ENCODE results near the gene RPP40. TPM values are rescaled to one million over a fixed set of nuclear protein-coding genes. Genes with fewer than 3 reads are reported as not detected.

RPP40 gene
- total and polyA plus RNA-seq, 2 experiments from 2014 or later = 16.2 to 21.9 TPM

GRCh38 chr6:5028301-5028700 lies 24.5 kb upstream of the RPP40 start:
- no peaks in the 10 kb centered on the region for H3K9me2 ChIP-seq (ENCODE audit: insufficient read depth)
- in situ Hi-C loops (cut with MboI) = no loop called here
- H2AFZ ChIP-seq = no peak overlapping the region
- H3K4me1 ChIP-seq (ENCODE audit: insufficient read depth) = peaks cover 4% of the 10 kb centered on the region; the same call in 1 of the 2 replicates
- no peak overlapping the region for H3K4me2 ChIP-seq (ENCODE audit: unreplicated experiment)
- H3F3A ChIP-seq (ENCODE audit: insufficient read depth) = no peaks in the 10 kb centered on the region
- H3K9ac ChIP-seq = no peak overlapping the region
- no peaks in the 10 kb centered on the region for H3K27me3 ChIP-seq (replicated peaks; ENCODE audit: insufficient read depth)
- H4K20me1 ChIP-seq (ENCODE audit: insufficient read depth) = no peaks in the 10 kb centered on the region
- no peak overlapping the region for H3K27ac ChIP-seq
- no peaks in the 10 kb centered on the region for H3K79me2 ChIP-seq (ENCODE audit: insufficient read depth)
- no peak overlapping the region for H3K4me3 ChIP-seq
- no peaks in the 10 kb centered on the region for H3K36me3 ChIP-seq (ENCODE audit: low read depth)
- no peak for TF ChIP-seq EZH2 (IDR thresholded peaks at IDR 0.05; ENCODE audit: insufficient read depth, poor library complexity, severe bottlenecking)
- TF ChIP-seq EZH2phosphoT487 (IDR thresholded peaks at IDR 0.05; ENCODE audit: insufficient read depth, low read depth) = no peak
- DNase-seq = no peak
- 96 to 99% methylated on average over 7 of the region's 7 CpGs for WGBS, 2 experiments (ENCODE audit: low coverage in 1 of 2, low lambda C conversion rate in 2 of 2, missing lambda C conversion rate in 2 of 2)
- no peaks in the 10 kb centered on the region for H3K9me3 ChIP-seq (ENCODE audit: low read depth)

GRCh38 chr6:5025911-5026819 lies 22.3 kb upstream of the RPP40 start:
- H3K4me2 ChIP-seq (ENCODE audit: unreplicated experiment) = peak overlapping the region; percentile 93
- H2AFZ ChIP-seq = peak overlapping the region; percentile 94
- in situ Hi-C loops (cut with MboI) = no loop called here
- H3K4me1 ChIP-seq (ENCODE audit: insufficient read depth) = no peaks in the 10 kb centered on the region
- peak; percentile 71 for DNase-seq
- peak overlapping the region; percentile 79 for H3K4me3 ChIP-seq
- H4K20me1 ChIP-seq (ENCODE audit: insufficient read depth) = no peaks in the 10 kb centered on the region
- H3K27me3 ChIP-seq (replicated peaks; ENCODE audit: insufficient read depth) = no peaks in the 10 kb centered on the region
- no peaks in the 10 kb centered on the region for H3F3A ChIP-seq (ENCODE audit: insufficient read depth)
- H3K36me3 ChIP-seq (ENCODE audit: low read depth) = no peaks in the 10 kb centered on the region
- TF ChIP-seq EZH2phosphoT487 (IDR thresholded peaks at IDR 0.05; ENCODE audit: insufficient read depth, low read depth) (no peak), EZH2 (IDR thresholded peaks at IDR 0.05; ENCODE audit: insufficient read depth, poor library complexity, severe bottlenecking) (no peak)
- WGBS, 2 experiments (ENCODE audit: low coverage in 1 of 2, low lambda C conversion rate in 2 of 2, missing lambda C conversion rate in 2 of 2) = 6 to 7% methylated on average over 30 to 35 of the region's 35 CpGs
- H3K9me3 ChIP-seq (ENCODE audit: low read depth) = no peaks in the 10 kb centered on the region
- H3K9me2 ChIP-seq (ENCODE audit: insufficient read depth) = no peaks in the 10 kb centered on the region
- H3K9ac ChIP-seq = peak overlapping the region; percentile 73
- H3K79me2 ChIP-seq (ENCODE audit: insufficient read depth) = no peaks in the 10 kb centered on the region
- no peak overlapping the region for H3K27ac ChIP-seq

- no peak overlapping the region for H3K4me2 ChIP-seq (ENCODE audit: unreplicated experiment)
- no peaks in the 10 kb centered on the region for H3K27me3 ChIP-seq (replicated peaks; ENCODE audit: insufficient read depth)
- H2AFZ ChIP-seq = no peak overlapping the region
- in situ Hi-C loops (cut with MboI) = no loop called here
- no peak overlapping the region for H3K9ac ChIP-seq
- no peaks in the 10 kb centered on the region for H3F3A ChIP-seq (ENCODE audit: insufficient read depth)
- no peaks in the 10 kb centered on the region for H3K79me2 ChIP-seq (ENCODE audit: insufficient read depth)
- no peak for DNase-seq
- H3K36me3 ChIP-seq (ENCODE audit: low read depth) = no peaks in the 10 kb centered on the region
- no peaks in the 10 kb centered on the region for H3K9me3 ChIP-seq (ENCODE audit: low read depth)
- H4K20me1 ChIP-seq (ENCODE audit: insufficient read depth) = no peaks in the 10 kb centered on the region
- no peaks in the 10 kb centered on the region for H3K4me1 ChIP-seq (ENCODE audit: insufficient read depth)
- H3K9me2 ChIP-seq (ENCODE audit: insufficient read depth) = no peaks in the 10 kb centered on the region
- WGBS, 2 experiments (ENCODE audit: low coverage in 1 of 2, low lambda C conversion rate in 2 of 2, missing lambda C conversion rate in 2 of 2) = 93 to 97% methylated on average over 8 of the region's 8 CpGs
- no peak overlapping the region for H3K27ac ChIP-seq
- TF ChIP-seq EZH2phosphoT487 (IDR thresholded peaks at IDR 0.05; ENCODE audit: insufficient read depth, low read depth) (no peak), EZH2 (IDR thresholded peaks at IDR 0.05; ENCODE audit: insufficient read depth, poor library complexity, severe bottlenecking) (no peak)
- H3K4me3 ChIP-seq = no peak overlapping the region
Observed at GRCh38 chr6:5023923-5024322, 20.1 kb upstream of the RPP40 start.

- in situ Hi-C loops (cut with MboI) = no loop called here
- no peak overlapping the region for H3K27ac ChIP-seq
- DNase-seq = no peak
- H3K36me3 ChIP-seq (ENCODE audit: low read depth) = no peaks in the 10 kb centered on the region
- H3K9me3 ChIP-seq (ENCODE audit: low read depth) = no peaks in the 10 kb centered on the region
- H3K27me3 ChIP-seq (replicated peaks; ENCODE audit: insufficient read depth) = no peaks in the 10 kb centered on the region
- no peaks in the 10 kb centered on the region for H3F3A ChIP-seq (ENCODE audit: insufficient read depth)
- no peaks in the 10 kb centered on the region for H3K79me2 ChIP-seq (ENCODE audit: insufficient read depth)
- no peak overlapping the region for H3K9ac ChIP-seq
- H3K4me2 ChIP-seq (ENCODE audit: unreplicated experiment) = no peak overlapping the region
- no peaks in the 10 kb centered on the region for H4K20me1 ChIP-seq (ENCODE audit: insufficient read depth)
- no peak overlapping the region for H2AFZ ChIP-seq
- H3K9me2 ChIP-seq (ENCODE audit: insufficient read depth) = no peaks in the 10 kb centered on the region
- WGBS, 2 experiments (ENCODE audit: low coverage in 1 of 2, low lambda C conversion rate in 2 of 2, missing lambda C conversion rate in 2 of 2) = 77 to 79% methylated on average over 8 of the region's 8 CpGs
- no peak overlapping the region for H3K4me3 ChIP-seq
- no peaks in the 10 kb centered on the region for H3K4me1 ChIP-seq (ENCODE audit: insufficient read depth)
- no peak for TF ChIP-seq EZH2phosphoT487 (IDR thresholded peaks at IDR 0.05; ENCODE audit: insufficient read depth, low read depth)
- no peak for TF ChIP-seq EZH2 (IDR thresholded peaks at IDR 0.05; ENCODE audit: insufficient read depth, poor library complexity, severe bottlenecking)
Observed at GRCh38 chr6:5020142-5020541, 16.3 kb upstream of the RPP40 start.
